Liver (tissue), 9 donors: Measurements from ENCODE around the gene DYRK1A. TPM values are rescaled to one million over a fixed set of nuclear protein-coding genes. Genes with fewer than 3 reads are reported as not detected.
A peak's percentile ranks its signal among the peaks of the same experiment; 100 is the strongest.

Experiments used
- DNase-seq: peaks from one replicate; pipeline ENCODE4 v3.0.0-alpha.2; 2017; ENCODE audit warnings: low spot score
- H3K27ac ChIP-seq, 2 donors: one replicate each; pipeline ENCODE4 v1.7.0; 2013; ENCODE audit warnings: inconsistent platforms in 2 of 2, low read length in 2 of 2, control low read depth in 1 of 2, low read depth in 1 of 2, mild to moderate bottlenecking in 1 of 2
- H3K27me3 ChIP-seq, 4 donors: one replicate each; pipeline versions ENCODE4 v1.6.1 to v1.7.0; 2013; ENCODE audit warnings: low read length in 3 of 4, inconsistent platforms in 1 of 4, mild to moderate bottlenecking in 1 of 4, moderate library complexity in 1 of 4; ENCODE audit not compliant: control insufficient read depth in 4 of 4, insufficient read depth in 4 of 4
- H3K36me3 ChIP-seq, 4 donors: one replicate each; pipeline versions ENCODE4 v1.6.1 to v1.7.0; 2013; ENCODE audit warnings: low read length in 3 of 4, mild to moderate bottlenecking in 3 of 4, low read depth in 1 of 4, moderate library complexity in 1 of 4; ENCODE audit not compliant: control insufficient read depth in 4 of 4, insufficient read depth in 3 of 4
- H3K4me1 ChIP-seq, 4 donors: one replicate each; pipeline versions ENCODE4 v1.6.1 to v1.7.0; 2013; ENCODE audit warnings: low read length in 3 of 4, mild to moderate bottlenecking in 3 of 4, moderate library complexity in 1 of 4; ENCODE audit not compliant: control insufficient read depth in 4 of 4, insufficient read depth in 4 of 4
- H3K4me3 ChIP-seq, 3 donors: one replicate each; pipeline versions ENCODE4 v1.6.1 to v1.7.0; 2013; ENCODE audit warnings: low read length in 3 of 3, control low read depth in 1 of 3, low read depth in 1 of 3, mild to moderate bottlenecking in 1 of 3
- H3K9ac ChIP-seq, 2 donors: one replicate each; pipeline ENCODE4 v1.7.0; 2013; ENCODE audit warnings: low read length in 2 of 2, mild to moderate bottlenecking in 2 of 2, moderate library complexity in 2 of 2, control low read depth in 1 of 2, low read depth in 1 of 2
- H3K9me3 ChIP-seq, 4 donors: one replicate each; pipeline versions ENCODE4 v1.6.1 to v1.7.0; 2013; ENCODE audit warnings: low read length in 3 of 4; ENCODE audit not compliant: control insufficient read depth in 4 of 4
- EGR1 ChIP-seq, 2 donors: IDR thresholded peaks; 2 replicates each; pipeline ENCODE4 v1.6.1; 2016 to 2018; ENCODE audit warnings: antibody characterized with exemption in 2 of 2, low read depth in 2 of 2
- FOXA1 ChIP-seq: IDR thresholded peaks from 2 replicates; pipeline ENCODE4 v1.6.1; 2016; ENCODE audit warnings: antibody characterized with exemption
- FOXA2 ChIP-seq: IDR thresholded peaks from 2 replicates; pipeline ENCODE4 v1.6.1; 2016; ENCODE audit warnings: antibody characterized with exemption
- HNF4A ChIP-seq, 2 donors: conservative IDR thresholded peaks; 2 replicates each; pipeline ENCODE4 v1.6.1; 2016; ENCODE audit warnings: antibody characterized with exemption in 2 of 2, mild to moderate bottlenecking in 2 of 2
- JUND ChIP-seq, 2 donors: IDR thresholded peaks; 2 replicates each; pipeline ENCODE4 v1.6.1; 2016; ENCODE audit warnings: antibody characterized with exemption in 2 of 2
- WGBS: extraction: QIAGEN DNeasy Blood & Tissue Kit; methylation state at CpG from one replicate; pipeline ENCODE4 v1.1.7; 2013; 5-methylcytosine and 5-hydroxymethylcytosine counted together
- polyA plus RNA-seq, 2 donors: library from polyadenylated mRNA; stranded (reverse) in 1 of 2; unstranded in 1 of 2; fragments of 200-250 nt in 1 of 2; fragments of >200 nt in 1 of 2; fragmentation: Nextera tagmentation in 1 of 2; extraction: Ambion mirVana in 1 of 2; gene quantifications; one replicate each; pipeline versions ENCODE4 v1.2.1 to v1.2.3, GENCODE V29; 2013 to 2015
- total RNA-seq, 2 donors: library from RNA; depleted of rRNA; stranded (reverse); fragments of >200 nt; gene quantifications; one replicate each; pipeline ENCODE4 v1.2.3, GENCODE V29; 2014
- TF ChIP-seq, protein P1 (sequence below): IDR thresholded peaks from 2 replicates; pipeline ENCODE4 v1.6.1; 2016; ENCODE audit warnings: antibody characterized with exemption, mild to moderate bottlenecking
- TF ChIP-seq, protein P2 (sequence below): IDR thresholded peaks from 2 replicates; pipeline ENCODE4 v1.6.1; 2016; ENCODE audit warnings: antibody characterized with exemption
- donor health status: healthy.
- donor health status: healthy.
- donor health status: healthy.
- donor health status: healthy.
- donor health status: healthy.

The DYRK1A gene
- total and polyA plus RNA-seq, 4 donors = 5.1 to 58.3 (median 22.9) TPM

DNA sequence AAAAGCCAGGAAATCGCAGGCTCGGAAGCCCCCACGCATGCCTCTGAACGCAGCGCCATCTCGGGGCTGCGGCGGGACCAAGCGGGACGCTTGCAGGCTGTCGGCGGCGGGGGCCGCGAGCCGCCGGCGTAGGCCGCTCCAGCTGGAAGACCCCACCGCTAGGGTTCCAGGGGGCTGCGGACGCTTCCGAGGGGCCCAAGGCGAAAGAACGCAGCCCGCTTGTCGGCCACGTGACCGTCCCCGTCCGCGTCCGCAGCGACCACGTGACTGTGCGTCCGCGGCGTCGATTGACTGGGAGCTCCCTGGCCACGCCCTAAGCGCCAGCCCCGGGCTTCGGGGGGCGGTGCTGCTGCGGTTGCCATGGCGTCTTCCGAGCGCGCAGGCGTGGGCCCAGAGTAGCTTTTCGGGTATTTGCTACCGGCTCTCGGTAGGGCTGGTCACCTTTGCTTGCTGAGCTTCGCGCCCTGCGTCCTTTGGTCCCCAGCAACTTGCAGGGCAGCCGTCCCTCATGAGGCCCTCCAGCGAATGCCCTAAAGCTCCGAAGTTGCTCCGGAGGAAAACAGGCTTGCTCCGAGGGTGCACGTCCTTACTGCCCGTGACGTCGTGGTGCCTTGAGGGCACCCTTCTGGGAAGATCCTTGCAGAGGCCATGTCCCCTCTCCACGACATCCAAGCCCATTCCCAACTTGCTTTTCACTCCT is 197.2 kb downstream of the DYRK1A start (continued):
- TF ChIP-seq, protein P1, sequence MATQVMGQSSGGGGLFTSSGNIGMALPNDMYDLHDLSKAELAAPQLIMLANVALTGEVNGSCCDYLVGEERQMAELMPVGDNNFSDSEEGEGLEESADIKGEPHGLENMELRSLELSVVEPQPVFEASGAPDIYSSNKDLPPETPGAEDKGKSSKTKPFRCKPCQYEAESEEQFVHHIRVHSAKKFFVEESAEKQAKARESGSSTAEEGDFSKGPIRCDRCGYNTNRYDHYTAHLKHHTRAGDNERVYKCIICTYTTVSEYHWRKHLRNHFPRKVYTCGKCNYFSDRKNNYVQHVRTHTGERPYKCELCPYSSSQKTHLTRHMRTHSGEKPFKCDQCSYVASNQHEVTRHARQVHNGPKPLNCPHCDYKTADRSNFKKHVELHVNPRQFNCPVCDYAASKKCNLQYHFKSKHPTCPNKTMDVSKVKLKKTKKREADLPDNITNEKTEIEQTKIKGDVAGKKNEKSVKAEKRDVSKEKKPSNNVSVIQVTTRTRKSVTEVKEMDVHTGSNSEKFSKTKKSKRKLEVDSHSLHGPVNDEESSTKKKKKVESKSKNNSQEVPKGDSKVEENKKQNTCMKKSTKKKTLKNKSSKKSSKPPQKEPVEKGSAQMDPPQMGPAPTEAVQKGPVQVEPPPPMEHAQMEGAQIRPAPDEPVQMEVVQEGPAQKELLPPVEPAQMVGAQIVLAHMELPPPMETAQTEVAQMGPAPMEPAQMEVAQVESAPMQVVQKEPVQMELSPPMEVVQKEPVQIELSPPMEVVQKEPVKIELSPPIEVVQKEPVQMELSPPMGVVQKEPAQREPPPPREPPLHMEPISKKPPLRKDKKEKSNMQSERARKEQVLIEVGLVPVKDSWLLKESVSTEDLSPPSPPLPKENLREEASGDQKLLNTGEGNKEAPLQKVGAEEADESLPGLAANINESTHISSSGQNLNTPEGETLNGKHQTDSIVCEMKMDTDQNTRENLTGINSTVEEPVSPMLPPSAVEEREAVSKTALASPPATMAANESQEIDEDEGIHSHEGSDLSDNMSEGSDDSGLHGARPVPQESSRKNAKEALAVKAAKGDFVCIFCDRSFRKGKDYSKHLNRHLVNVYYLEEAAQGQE = peak; percentile 51
- peak in 1 of 2 donors; percentile 14 for TF ChIP-seq EGR1 (IDR thresholded peaks at IDR 0.05; ENCODE audit: low read depth in 2 of 2)

DNA sequence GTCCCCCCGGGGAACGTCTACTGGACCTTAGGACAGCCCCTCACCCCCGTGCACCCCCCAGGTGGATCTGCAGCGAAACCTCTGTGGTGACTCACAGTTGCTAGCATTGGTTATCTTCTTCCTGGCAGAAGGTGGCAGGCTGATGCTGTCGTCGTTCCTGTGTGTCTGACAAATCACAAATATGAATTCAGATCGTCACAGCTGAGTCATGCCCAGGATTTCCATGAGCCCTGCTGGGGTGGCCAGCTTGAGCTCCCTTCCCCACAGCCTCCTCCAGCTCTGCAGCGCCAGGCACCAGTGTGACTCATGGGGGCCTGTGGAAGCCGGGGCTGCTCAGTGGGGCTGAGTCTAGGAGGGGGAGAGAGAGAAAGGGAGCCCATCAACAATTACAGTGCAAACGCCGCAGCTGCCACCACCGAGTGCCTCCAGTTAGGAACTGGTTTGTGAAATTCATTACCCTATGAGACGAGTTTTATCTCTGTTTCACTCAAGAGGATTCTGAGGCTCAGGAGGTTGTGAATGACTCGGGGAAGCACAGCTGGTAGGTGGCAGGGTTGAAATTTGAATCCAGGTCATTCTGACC is 197.9 kb downstream of the DYRK1A start:
- Histone ChIP-seq H3K4me1 (peaks cover 9 to 33% (median 27%) of the 10 kb centered on the region in 4 donors), H3K36me3 (no peaks in the 10 kb centered on the region), H3K9ac (peak overlapping the region in 1 of 2 donors; percentile 40), H3K4me3 (peak overlapping the region; percentile 74 to 84 (median 84)), H3K27me3 (no peaks in the 10 kb centered on the region), H3K27ac (peak overlapping the region; percentile 88 to 91), H3K9me3 (no peaks in the 10 kb centered on the region)
- TF ChIP-seq HNF4A (conservative IDR thresholded peaks at IDR 0.05) (no peak), JUND (IDR thresholded peaks at IDR 0.05) (peak; percentile 50 to 89)
- WGBS = 31% methylated on average over 14 of the region's 14 CpGs
- no peak for DNase-seq

DNA sequence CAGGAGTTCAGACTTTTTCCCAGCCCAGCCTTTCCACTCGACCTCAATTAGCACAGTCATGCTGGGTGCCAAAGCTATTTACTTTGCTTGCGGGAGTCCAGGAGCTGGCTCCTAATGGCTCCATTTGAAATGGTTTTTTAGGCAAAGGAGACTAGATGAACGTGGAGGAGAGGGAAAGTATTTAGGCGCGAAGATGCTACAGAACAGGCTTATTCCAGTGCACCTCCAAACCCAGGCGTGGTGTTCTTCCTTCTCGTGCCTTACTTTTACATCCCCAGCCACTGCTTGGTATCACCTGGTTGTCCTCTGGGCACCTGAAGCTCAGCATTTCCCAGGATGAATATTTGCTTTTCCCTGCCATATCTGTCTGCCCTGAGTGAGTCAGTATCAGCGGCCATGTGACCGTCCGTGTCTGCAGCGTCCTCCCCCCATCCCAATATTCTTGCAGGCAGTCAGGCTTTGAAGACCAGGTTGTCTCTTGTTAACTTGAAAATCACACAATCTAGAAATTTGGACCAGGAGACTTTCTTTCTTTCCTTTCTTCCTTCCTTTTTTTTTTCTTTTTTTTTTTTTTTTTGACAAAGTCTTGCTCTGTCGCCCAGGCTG is 198.5 kb downstream of the DYRK1A start:
- H3K27ac ChIP-seq = peak overlapping the region; percentile 88 to 91
- 70% methylated on average over 12 of the region's 12 CpGs for WGBS
- no peak for DNase-seq
- no peak for TF ChIP-seq FOXA1
- TF ChIP-seq, protein P2, sequence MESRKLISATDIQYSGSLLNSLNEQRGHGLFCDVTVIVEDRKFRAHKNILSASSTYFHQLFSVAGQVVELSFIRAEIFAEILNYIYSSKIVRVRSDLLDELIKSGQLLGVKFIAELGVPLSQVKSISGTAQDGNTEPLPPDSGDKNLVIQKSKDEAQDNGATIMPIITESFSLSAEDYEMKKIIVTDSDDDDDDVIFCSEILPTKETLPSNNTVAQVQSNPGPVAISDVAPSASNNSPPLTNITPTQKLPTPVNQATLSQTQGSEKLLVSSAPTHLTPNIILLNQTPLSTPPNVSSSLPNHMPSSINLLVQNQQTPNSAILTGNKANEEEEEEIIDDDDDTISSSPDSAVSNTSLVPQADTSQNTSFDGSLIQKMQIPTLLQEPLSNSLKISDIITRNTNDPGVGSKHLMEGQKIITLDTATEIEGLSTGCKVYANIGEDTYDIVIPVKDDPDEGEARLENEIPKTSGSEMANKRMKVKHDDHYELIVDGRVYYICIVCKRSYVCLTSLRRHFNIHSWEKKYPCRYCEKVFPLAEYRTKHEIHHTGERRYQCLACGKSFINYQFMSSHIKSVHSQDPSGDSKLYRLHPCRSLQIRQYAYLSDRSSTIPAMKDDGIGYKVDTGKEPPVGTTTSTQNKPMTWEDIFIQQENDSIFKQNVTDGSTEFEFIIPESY = no peak
- TF ChIP-seq EGR1 (IDR thresholded peaks at IDR 0.05; ENCODE audit: low read depth in 2 of 2) = no peak
- no peak for TF ChIP-seq JUND (IDR thresholded peaks at IDR 0.05)
- no peak for TF ChIP-seq FOXA2
- peak overlapping the region in 1 of 3 donors; percentile 22 for H3K4me3 ChIP-seq
- H3K4me1 ChIP-seq = peaks cover 9 to 33% (median 27%) of the 10 kb centered on the region in 4 donors
- H3K9me3 ChIP-seq = no peaks in the 10 kb centered on the region
- H3K9ac ChIP-seq = no peak overlapping the region
- H3K27me3 ChIP-seq = no peaks in the 10 kb centered on the region
- no peaks in the 10 kb centered on the region for H3K36me3 ChIP-seq
